ENCODE data around the gene KCNMA1. TPM values are rescaled to one million over a fixed set of nuclear protein-coding genes. Genes with fewer than 3 reads are reported as not detected.

KCNMA1 gene
- total and polyA plus RNA-seq, 4 experiments from 2014 or later = 0.26 TPM; not detected in 3

DNA sequence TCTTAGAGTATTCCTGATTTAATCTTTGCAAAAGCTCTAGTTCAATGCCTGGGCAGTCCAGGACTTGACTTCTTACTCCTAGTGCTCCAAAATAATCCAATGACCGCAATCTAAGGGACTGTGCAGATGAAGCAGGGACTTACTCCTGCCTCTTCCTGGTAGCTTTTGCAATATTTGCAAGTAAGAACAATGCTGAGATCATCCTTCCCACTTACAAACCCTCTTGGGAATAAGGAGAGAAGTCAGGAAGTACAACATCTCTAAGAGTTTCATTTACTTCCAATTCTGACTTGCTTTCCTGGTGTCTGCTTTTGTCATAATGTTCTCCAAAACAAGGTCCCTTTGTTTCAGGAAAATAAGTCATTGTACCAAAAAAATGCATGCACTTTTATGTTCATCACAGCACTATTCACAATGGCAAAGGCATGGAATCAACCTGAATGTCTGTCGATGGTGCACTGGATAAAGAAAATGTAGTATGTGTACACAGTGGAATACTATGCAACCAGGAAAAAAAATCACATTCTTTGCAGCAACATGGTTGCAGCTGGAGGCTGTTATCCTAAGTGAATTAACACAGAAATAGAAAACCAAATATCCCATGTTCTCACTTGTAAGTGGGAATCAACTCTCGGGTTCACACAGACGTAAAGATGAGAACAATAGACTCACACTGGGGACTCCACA, 7.1 kb upstream of the KCNMA1 start:
- intact Hi-C loops (cut with micrococcal nuclease) = no loop called here
- POLR2A ChIA-PET (ENCODE audit: partially characterized antibody) = no interaction called here
- H3K9me3 Mint-ChIP-seq = no peaks in the 10 kb centered on the region

GRCh38 chr10:77643795-77644468, 6.3 kb upstream of the KCNMA1 start:
- CTCF ChIA-PET (ENCODE audit: partially characterized antibody) = interaction anchor here (0.7 to 6.7 kb wide), 8 partner anchors 10 to 477 kb away, joined by 3 to 77 read pairs (median 4); no protein-coding TSS in a partner anchor
- no peak overlapping the region for H3K27ac ChIP-seq (ENCODE audit: low read depth, low read length)
- peak in 1 of 5 donors; percentile 5 for DNase-seq
- no peaks in the 10 kb centered on the region for H3K9me3 ChIP-seq (ENCODE audit: control insufficient read depth in 1 of 2, low read length in 2 of 2)
- Mint-ChIP-seq H3K27ac (no peak overlapping the region), H3K27me3 (peaks cover 34 to 38% of the 10 kb centered on the region in 2 donors), H3K4me3 (no peak overlapping the region), H3K36me3 (no peaks in the 10 kb centered on the region), H3K4me1 (peaks cover 2 to 18% (median 7%) of the 10 kb centered on the region in 4 donors), H3K9me3 (no peaks in the 10 kb centered on the region)
- no peak overlapping the region for H3K4me3 ChIP-seq (ENCODE audit: low read length in 2 of 2)
- POLR2A ChIA-PET (ENCODE audit: partially characterized antibody) = no interaction called here
- no peaks in the 10 kb centered on the region for H3K36me3 ChIP-seq (ENCODE audit: insufficient read depth, low read length)
- H3K4me1 ChIP-seq (ENCODE audit: insufficient read depth, low read length) = no peaks in the 10 kb centered on the region
- H3K27me3 ChIP-seq (ENCODE audit: insufficient read depth, low read length) = peaks cover 5% of the 10 kb centered on the region
- intact Hi-C loops (cut with micrococcal nuclease) = loop anchor here (2.0 kb wide), 1 partner anchor 479 kb away; no protein-coding TSS in a partner anchor

More for the DNA sequence above, 7.1 kb upstream of the KCNMA1 start:
- Mint-ChIP-seq H3K36me3 (no peaks in the 10 kb centered on the region), H3K27ac (peak overlapping the region in 1 of 7 donors; percentile 25), H3K27me3 (peaks cover 28 to 33% of the 10 kb centered on the region in 2 donors), H3K4me3 (no peak overlapping the region), H3K4me1 (peaks cover 0 to 12% (median 4%) of the 10 kb centered on the region in 4 donors)
- no peak for DNase-seq
- no peaks in the 10 kb centered on the region for H3K9me3 ChIP-seq (ENCODE audit: control insufficient read depth in 1 of 2, low read length in 2 of 2)
- H3K27me3 ChIP-seq (ENCODE audit: insufficient read depth, low read length) = no peaks in the 10 kb centered on the region
- no peak overlapping the region for H3K4me3 ChIP-seq (ENCODE audit: low read length in 2 of 2)
- H3K36me3 ChIP-seq (ENCODE audit: insufficient read depth, low read length) = no peaks in the 10 kb centered on the region
- no peak overlapping the region for H3K27ac ChIP-seq (ENCODE audit: low read depth, low read length)
- H3K4me1 ChIP-seq (ENCODE audit: insufficient read depth, low read length) = no peaks in the 10 kb centered on the region
- CTCF ChIA-PET (ENCODE audit: partially characterized antibody) = interaction anchor here (1.0 to 6.7 kb wide), 5 partner anchors 11 to 477 kb away, joined by 3 to 77 read pairs (median 4); no protein-coding TSS in a partner anchor

- H3K4me1 Mint-ChIP-seq = peaks cover 2 to 21% (median 10%) of the 10 kb centered on the region in 4 donors
- Histone ChIP-seq H3K36me3 (ENCODE audit: insufficient read depth, low read length) (no peaks in the 10 kb centered on the region), H3K4me1 (ENCODE audit: insufficient read depth, low read length) (no peaks in the 10 kb centered on the region), H3K4me3 (ENCODE audit: low read length in 2 of 2) (no peak overlapping the region), H3K27me3 (ENCODE audit: insufficient read depth, low read length) (peaks cover 5% of the 10 kb centered on the region), H3K9me3 (ENCODE audit: control insufficient read depth in 1 of 2, low read length in 2 of 2) (no peaks in the 10 kb centered on the region), H3K27ac (ENCODE audit: low read depth, low read length) (no peak overlapping the region)
- H3K9me3 Mint-ChIP-seq = no peaks in the 10 kb centered on the region
- peak overlapping the region in 1 of 8 donors; percentile 49 for H3K4me3 Mint-ChIP-seq
- peak in 4 of 5 donors; percentile 24 to 41 (median 36) for DNase-seq
- peaks cover 32 to 35% of the 10 kb centered on the region in 2 donors for H3K27me3 Mint-ChIP-seq
- no peaks in the 10 kb centered on the region for H3K36me3 Mint-ChIP-seq
- intact Hi-C loops (cut with micrococcal nuclease) = loop anchor here (2.0 kb wide), 1 partner anchor 477 kb away; no protein-coding TSS in a partner anchor
- H3K27ac Mint-ChIP-seq = no peak overlapping the region
- CTCF ChIA-PET (ENCODE audit: partially characterized antibody) = interaction anchor here (0.7 to 6.7 kb wide), 10 partner anchors 9 to 475 kb away, joined by 3 to 77 read pairs (median 4); no protein-coding TSS in a partner anchor
- POLR2A ChIA-PET (ENCODE audit: partially characterized antibody) = interaction anchor here (0.7 kb wide), 1 partner anchor 469 kb away, joined by 3 read pairs; no protein-coding TSS in a partner anchor
These were observed 4.3 kb upstream of the KCNMA1 start for GRCh38 chr10:77641788-77642397.

GRCh38 chr10:77641344-77641743, 3.7 kb upstream of the KCNMA1 start:
- no peak overlapping the region for H3K4me3 ChIP-seq (ENCODE audit: low read length in 2 of 2)
- no peaks in the 10 kb centered on the region for H3K9me3 Mint-ChIP-seq
- H3K4me1 Mint-ChIP-seq = peaks cover 2 to 21% (median 13%) of the 10 kb centered on the region in 4 donors
- ChIA-PET CTCF (ENCODE audit: partially characterized antibody) (interaction anchor here (0.7 to 6.7 kb wide), 11 partner anchors 9 to 474 kb away, joined by 3 to 77 read pairs (median 4); no protein-coding TSS in a partner anchor), POLR2A (ENCODE audit: partially characterized antibody) (interaction anchor here (0.7 kb wide), 1 partner anchor 469 kb away, joined by 3 read pairs; no protein-coding TSS in a partner anchor)
- no peak overlapping the region for H3K27ac Mint-ChIP-seq
- no peak overlapping the region for H3K27ac ChIP-seq (ENCODE audit: low read depth, low read length)
- H3K27me3 Mint-ChIP-seq = peaks cover 32 to 36% of the 10 kb centered on the region in 2 donors
- H3K27me3 ChIP-seq (ENCODE audit: insufficient read depth, low read length) = peaks cover 5% of the 10 kb centered on the region
- no peaks in the 10 kb centered on the region for H3K36me3 Mint-ChIP-seq
- intact Hi-C loops (cut with micrococcal nuclease) = no loop called here
- H3K4me3 Mint-ChIP-seq = peak overlapping the region in 1 of 8 donors; percentile 49
- no peaks in the 10 kb centered on the region for H3K4me1 ChIP-seq (ENCODE audit: insufficient read depth, low read length)
- H3K36me3 ChIP-seq (ENCODE audit: insufficient read depth, low read length) = no peaks in the 10 kb centered on the region
- DNase-seq = no peak
- H3K9me3 ChIP-seq (ENCODE audit: control insufficient read depth in 1 of 2, low read length in 2 of 2) = no peaks in the 10 kb centered on the region

GRCh38 chr10:77640167-77640566, 2.6 kb upstream of the KCNMA1 start:
- ChIA-PET POLR2A (ENCODE audit: partially characterized antibody) (no interaction called here), CTCF (ENCODE audit: partially characterized antibody) (interaction anchor here (5.6 to 6.7 kb wide), 2 partner anchors 466 to 473 kb away, joined by 51 to 77 read pairs; no protein-coding TSS in a partner anchor)
- Mint-ChIP-seq H3K9me3 (no peaks in the 10 kb centered on the region), H3K27ac (no peak overlapping the region), H3K27me3 (peaks cover 42 to 43% of the 10 kb centered on the region in 2 donors), H3K36me3 (no peaks in the 10 kb centered on the region), H3K4me1 (peaks cover 2 to 24% (median 14%) of the 10 kb centered on the region in 4 donors), H3K4me3 (no peak overlapping the region)
- no peak overlapping the region for H3K4me3 ChIP-seq (ENCODE audit: low read length in 2 of 2)
- peaks cover 5% of the 10 kb centered on the region for H3K27me3 ChIP-seq (ENCODE audit: insufficient read depth, low read length)
- intact Hi-C loops (cut with micrococcal nuclease) = no loop called here
- H3K4me1 ChIP-seq (ENCODE audit: insufficient read depth, low read length) = no peaks in the 10 kb centered on the region
- no peak overlapping the region for H3K27ac ChIP-seq (ENCODE audit: low read depth, low read length)
- DNase-seq = no peak
- H3K36me3 ChIP-seq (ENCODE audit: insufficient read depth, low read length) = no peaks in the 10 kb centered on the region
- H3K9me3 ChIP-seq (ENCODE audit: control insufficient read depth in 1 of 2, low read length in 2 of 2) = no peaks in the 10 kb centered on the region

DNA sequence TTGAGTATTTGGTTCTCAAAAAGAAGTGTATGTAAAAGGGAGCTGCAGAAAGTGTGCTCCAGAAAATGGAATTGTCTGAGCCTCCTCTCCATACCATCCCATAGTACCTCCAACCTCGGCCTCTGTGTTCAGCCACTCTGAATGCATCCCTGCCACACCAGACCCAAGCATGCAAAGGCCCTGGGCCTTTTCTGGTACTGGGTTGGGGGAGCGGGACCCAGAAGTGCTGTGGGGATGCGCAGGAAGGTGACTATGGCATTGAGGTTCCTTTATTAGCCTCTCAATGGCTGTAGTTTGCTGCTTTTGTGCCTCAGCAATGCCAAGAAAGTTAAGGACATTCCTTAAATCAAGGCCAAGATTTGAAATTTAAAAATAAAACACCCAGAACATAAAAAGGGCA, 2.1 kb upstream of the KCNMA1 start:
- ChIA-PET CTCF (ENCODE audit: partially characterized antibody) (interaction anchor here (1.6 to 6.7 kb wide), 2 partner anchors 465 to 472 kb away, joined by 5 to 51 read pairs; no protein-coding TSS in a partner anchor), POLR2A (ENCODE audit: partially characterized antibody) (no interaction called here)
- Mint-ChIP-seq H3K4me3 (no peak overlapping the region), H3K36me3 (no peaks in the 10 kb centered on the region), H3K27me3 (peaks cover 41 to 46% of the 10 kb centered on the region in 2 donors), H3K27ac (no peak overlapping the region), H3K4me1 (peaks cover 2 to 25% (median 14%) of the 10 kb centered on the region in 4 donors), H3K9me3 (no peaks in the 10 kb centered on the region)
- Histone ChIP-seq H3K27me3 (ENCODE audit: insufficient read depth, low read length) (peaks cover 5% of the 10 kb centered on the region), H3K9me3 (ENCODE audit: control insufficient read depth in 1 of 2, low read length in 2 of 2) (no peaks in the 10 kb centered on the region), H3K4me3 (ENCODE audit: low read length in 2 of 2) (no peak overlapping the region), H3K36me3 (ENCODE audit: insufficient read depth, low read length) (no peaks in the 10 kb centered on the region), H3K27ac (ENCODE audit: low read depth, low read length) (no peak overlapping the region), H3K4me1 (ENCODE audit: insufficient read depth, low read length) (no peaks in the 10 kb centered on the region)
- DNase-seq = no peak
- intact Hi-C loops (cut with micrococcal nuclease) = no loop called here

Data from CD4-positive, alpha-beta memory T cell (primary cell).